GM12864 (cell line): ENCODE data around the gene CDH11.

Experiments
- DNase-seq: peaks from one replicate; pipeline ENCODE4 v3.0.0-alpha.2; 2011; ENCODE audit warnings: low read depth
- H3K4me3 ChIP-seq: 2 replicates; pipeline ENCODE4 v1.5.1; 2011; ENCODE audit warnings: mild to moderate bottlenecking, low read depth, low read length, control low read depth
- CTCF ChIP-seq: IDR thresholded peaks from 2 replicates; pipeline ENCODE4 v1.5.1; 2011; ENCODE audit warnings: low read depth, mild to moderate bottlenecking, moderate library complexity, low read length, control low read depth, inconsistent platforms; ENCODE audit errors: missing control alignments

CDH11 gene

GRCh38 chr16:65057184-65057583 is 64.7 kb downstream of the CDH11 start:
- H3K4me3 ChIP-seq, result no peak overlapping the region
- no peak for DNase-seq
- TF ChIP-seq CTCF, result no peak

GRCh38 chr16:65054457-65054856 is 67.4 kb downstream of the CDH11 start:
- no peak overlapping the region for H3K4me3 ChIP-seq
- no peak for DNase-seq
- TF ChIP-seq CTCF, result no peak

GRCh38 chr16:65049679-65050078 is 72.2 kb downstream of the CDH11 start:
- no peak for TF ChIP-seq CTCF
- no peak overlapping the region for H3K4me3 ChIP-seq
- no peak for DNase-seq

GRCh38 chr16:65045961-65046360 is 75.9 kb downstream of the CDH11 start:
- no peak for TF ChIP-seq CTCF
- DNase-seq, result no peak
- no peak overlapping the region for H3K4me3 ChIP-seq

GRCh38 chr16:65044873-65045272 is 77.0 kb downstream of the CDH11 start:
- no peak for TF ChIP-seq CTCF
- H3K4me3 ChIP-seq, result no peak overlapping the region

GRCh38 chr16:65044026-65044425 is 77.8 kb downstream of the CDH11 start:
- H3K4me3 ChIP-seq, result no peak overlapping the region
- no peak for DNase-seq
- no peak for TF ChIP-seq CTCF

More at GRCh38 chr16:65044873-65045272, 77.0 kb downstream of the CDH11 start:
- no peak for DNase-seq
